ENCODE data around the gene CARD18.
"Not testable (repeated sequence)": the region's sequence is repeated elsewhere in the genome, so short reads cannot be mapped to it uniquely, and the experiment has no call there.

Gene CARD18

DNA sequence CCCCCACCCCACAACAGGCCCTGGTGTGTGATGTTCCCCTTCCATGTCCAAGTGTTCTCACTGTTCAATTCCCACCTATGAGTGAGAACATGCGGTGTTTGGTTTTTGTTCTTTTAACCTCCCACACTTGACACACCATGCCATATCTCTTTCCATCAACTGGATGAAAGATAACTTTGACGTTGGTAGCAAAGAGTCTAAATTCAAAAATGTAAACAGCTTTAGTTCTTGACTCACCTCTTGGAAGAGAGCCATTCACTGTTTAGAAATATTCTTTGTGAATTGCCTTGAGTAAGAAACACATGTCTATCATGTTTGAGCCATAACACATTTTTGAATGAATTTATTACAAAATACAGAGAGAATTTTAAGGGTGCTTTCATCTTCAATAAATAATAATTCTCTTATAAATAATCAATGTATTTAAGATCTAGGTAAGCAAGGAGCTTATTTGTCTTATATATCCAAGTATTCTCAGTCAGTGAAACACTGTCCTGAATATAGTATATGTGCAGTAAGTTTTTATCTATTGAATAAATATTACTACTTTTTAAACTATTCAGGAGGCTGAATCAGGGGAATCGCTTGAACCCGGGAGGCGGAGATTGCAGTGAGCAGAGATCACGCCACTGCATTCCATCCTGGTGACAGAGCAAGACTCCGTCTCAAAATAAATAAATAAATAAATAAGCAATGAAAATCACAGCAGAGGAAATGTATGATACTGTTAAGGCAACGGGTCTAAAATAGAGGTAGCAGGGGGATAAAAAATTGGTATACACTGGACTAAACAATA lies 6.7 kb downstream of the CARD18 start:
- DNase-seq, result no peak

DNA sequence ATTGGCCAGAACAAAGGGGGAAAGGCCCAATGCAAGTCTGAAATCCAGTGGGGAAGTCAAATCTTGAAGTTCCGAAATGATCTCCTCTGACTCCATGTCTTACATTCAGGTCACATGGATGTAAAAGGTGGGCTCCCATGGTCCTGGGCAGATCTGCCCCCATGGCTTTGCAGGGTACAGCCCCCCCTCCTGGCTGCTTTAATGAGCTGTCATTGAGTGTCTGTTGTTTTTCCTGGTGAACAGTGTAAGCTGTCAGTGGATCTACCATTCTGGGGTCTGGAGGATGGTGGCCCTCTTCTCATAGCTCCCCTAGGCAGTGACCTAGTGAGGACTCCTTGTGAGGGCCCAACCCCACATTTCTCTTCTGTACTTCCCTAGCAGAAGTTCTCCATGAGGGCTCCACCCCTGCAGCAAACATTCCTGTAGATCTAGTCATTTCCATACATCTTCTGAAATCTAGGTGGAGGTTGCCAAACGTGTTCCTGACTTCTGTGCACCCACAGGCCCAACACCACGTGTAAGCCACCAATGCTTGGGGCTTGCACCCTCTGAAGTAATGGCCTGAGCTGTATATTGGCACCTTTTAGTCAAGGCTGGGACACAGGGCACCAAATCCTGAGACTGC lies 9.3 kb downstream of the CARD18 start:
- DNase-seq, result no peak

DNA sequence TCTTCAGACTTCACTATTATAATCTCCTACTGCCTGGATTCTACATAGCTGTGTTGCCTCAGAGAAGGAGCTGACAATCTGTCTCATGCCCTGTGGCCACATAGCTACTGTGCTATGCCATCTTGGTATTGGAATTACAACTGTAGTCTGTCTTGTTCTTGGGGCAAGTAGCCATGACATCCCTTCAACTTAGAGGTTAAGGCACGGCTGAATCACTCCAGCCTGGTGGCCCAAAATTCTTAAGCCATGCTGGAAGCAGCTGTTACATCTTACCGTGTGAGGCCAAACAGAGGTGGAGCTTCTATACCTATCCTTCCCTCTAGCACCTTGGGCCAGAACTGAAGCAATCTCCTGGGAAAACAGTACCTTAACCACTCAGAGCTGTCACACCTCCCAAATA lies 14.8 kb downstream of the CARD18 start:
- no peak for DNase-seq

GRCh38 chr11:105111145-105111944 lies 28.2 kb downstream of the CARD18 start:
- no peak for DNase-seq

DNA sequence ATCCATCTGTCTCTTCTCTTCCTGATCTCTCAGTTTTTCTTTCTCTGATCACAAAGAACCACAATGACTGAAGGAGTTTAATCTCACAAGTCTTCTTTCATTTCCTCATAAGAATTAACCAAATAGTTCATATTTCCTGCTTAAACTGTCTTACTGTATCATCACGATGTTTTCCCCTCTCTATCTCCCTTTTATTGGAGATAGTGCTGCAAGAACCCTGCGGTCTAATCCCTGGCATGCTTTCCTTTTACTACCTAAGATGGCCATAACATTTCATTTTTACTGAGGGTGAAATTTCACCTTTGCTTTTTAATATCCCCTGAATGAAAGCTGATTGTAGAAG lies 28.9 kb downstream of the CARD18 start:
- DNase-seq, result no peak

DNA sequence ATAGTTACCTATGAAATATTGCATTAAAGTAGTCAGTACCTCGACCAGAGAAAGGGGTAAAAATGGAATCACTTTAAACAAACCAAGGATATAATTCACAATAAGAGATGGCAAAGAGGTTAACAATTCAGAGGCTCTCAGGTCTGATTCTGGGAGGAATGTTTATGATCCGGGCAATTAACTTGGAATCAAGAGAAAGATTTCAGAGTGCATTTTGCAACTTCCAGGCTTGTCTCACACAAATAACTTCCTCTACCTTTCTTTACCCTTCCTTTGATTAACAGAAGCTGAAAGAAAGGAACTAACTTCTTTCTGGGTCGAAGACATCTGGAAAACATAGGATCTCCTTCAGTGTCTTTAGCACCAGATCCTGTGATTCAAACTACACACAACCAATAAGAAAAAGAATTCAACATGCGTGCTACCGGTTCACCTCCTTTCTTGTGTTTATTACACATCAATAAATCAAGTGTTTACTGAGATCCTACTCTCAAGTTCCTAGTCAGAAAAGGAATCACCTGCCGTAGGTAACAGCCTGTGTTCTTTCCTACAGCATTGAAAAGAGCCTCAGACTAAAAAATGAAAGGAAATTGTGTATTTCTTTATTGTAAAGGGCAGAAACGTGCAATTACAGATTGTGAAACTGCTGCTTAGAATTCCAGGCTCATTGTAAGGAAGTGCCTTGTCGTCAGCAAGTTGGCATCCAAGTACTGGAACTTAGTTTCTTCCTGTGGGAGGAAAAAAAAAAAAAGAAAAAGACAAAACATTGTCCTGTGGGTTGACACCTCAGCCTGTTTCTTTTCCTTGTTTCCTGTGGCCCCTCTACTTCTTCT lies 29.5 kb downstream of the CARD18 start:
- DNase-seq, result no peak

DNA sequence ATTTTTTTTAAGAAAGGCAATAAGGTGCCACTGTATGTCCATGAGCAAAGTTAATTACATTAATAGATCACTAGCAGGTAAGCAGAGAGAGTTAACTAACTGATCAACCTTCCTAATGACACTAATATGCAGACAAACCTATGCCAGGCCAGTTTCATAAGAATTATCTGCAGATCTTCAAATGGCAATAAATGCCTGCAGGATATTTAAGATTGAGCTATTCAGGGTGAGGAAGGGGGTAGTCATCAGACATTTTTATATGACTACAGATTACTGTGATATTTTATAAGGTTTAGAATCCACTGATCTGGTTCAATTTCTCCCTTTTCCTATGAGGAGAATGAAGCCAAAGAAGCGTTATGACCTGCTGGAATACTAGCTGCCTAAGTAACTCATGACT lies 30.2 kb downstream of the CARD18 start:
- DNase-seq, result no peak

GRCh38 chr11:105108247-105108646 lies 31.3 kb downstream of the CARD18 start:
- no peak for DNase-seq

DNA sequence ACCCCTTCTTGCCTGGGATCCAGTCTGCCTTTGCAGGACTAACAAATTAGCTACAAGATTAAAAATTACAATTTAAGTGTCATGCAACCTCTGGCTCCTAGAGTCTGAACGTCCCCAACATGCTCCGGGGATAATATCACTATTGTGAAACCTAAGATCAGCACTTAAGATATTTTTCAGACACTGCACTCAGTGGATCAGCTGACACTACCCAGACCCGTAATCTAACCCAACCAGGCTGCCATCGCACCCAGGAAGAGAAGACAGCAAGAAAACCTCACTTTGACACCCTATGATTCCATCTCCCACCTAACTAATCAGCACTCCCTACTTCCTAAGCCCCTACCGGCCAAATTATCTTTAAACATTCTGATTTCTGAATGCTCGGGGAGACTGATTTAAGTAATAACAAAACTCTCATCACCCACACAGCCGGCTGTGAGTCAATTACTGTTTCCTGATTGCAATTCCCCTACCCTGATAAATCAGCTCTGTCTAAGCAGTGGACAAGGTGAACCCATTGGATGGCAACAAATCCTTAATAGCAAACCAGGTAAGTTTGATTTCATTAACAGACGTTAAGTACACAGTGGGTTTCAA lies 32.2 kb downstream of the CARD18 start:
- DNase-seq, result not testable (repeated sequence)

GRCh38 chr11:105106140-105106539 lies 33.4 kb downstream of the CARD18 start:
- no peak for DNase-seq

DNA sequence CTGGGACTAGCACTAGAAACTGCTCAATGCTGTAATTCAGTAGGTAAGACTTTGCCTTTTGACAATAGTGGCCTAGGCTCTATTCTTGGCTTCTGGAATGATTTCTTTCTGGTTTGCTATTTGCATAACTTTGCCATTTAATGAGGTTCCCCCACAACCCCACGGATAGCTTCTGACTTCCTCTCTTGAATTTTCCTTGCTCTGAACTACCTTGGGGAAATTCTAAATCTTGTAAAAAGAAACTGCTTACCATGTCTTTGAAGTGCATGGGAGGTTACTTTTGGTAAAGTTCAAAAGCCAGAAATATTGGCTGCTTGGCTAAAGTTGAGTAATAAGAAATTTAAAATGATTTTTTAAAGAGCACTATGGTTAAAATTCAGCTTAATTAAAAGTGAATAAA lies 35.3 kb downstream of the CARD18 start:
- no peak for DNase-seq

GRCh38 chr11:105103336-105103735 lies 36.2 kb downstream of the CARD18 start:
- DNase-seq, result no peak

DNA sequence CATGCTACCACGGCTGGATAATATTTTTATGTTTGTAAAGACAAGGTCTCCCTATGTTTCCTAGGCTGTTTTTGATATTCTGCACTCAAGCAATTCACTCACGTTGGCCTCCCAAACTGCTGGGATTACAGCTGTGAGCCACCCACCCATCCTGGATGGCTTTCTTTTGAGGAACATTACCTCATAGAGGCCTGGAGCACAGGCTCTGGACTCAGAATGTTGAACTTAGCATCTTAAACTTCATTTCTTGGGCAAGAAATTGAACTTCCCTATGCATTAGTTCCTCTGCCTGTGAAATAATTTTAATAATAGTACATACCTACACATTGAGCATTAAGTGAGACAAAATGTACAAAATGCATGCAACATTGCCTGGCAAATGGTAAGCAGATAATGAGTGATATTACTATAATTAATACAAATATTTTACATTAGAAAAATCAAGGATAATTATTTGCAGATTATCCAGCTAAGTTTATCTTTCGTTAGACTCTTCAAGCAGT lies 37.4 kb downstream of the CARD18 start:
- DNase-seq, result not testable (repeated sequence)

DNA sequence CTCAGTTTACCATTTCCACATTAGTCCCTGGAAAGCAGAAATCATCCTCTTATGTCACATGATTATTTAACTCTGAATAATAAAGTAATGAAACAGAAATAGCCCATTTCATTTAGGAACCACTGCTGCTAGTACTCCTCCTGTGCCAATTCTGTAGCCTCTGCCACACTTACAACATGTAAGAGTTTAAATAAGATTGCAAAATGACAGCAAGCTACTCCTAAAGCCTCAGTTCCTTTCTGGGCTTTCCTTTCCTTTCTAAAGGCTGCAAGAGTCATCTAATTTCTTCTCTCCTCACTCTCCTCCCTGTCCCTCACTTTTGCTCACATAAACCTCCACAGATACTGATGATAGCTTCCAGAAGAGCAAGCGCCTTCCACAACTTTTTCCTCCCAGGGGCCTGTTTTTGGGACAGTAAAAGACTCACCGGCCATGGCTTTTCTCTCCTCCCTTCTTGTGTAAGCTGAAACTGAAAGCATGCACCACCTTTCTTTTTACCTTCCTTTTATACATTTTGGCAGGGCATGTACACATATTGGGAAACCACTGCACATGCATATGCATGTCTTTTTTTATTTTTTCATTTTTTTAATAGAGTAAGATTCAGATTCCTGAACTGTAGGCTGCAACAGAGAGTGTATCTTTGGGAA lies 38.5 kb downstream of the CARD18 start:
- DNase-seq, result no peak

DNA sequence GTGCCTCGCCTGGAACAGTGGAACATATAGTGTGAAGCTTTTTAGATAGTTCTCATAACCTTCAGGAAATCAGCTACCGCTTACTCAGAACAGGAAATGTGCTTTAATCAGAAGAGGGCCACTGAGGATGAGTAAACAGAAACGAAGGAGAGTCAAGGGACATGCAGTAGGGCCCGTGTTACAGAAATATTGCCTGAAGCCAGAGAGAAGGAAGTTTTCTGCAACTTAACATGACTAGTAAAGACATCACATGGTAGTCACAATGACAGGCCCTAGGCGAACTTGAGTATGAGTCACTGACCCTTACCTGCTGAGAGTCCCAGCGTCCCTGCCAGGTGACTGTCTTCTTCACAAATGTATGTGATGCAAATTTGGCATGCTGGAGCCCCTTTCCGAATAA lies 39.4 kb downstream of the CARD18 start:
- DNase-seq, result no peak

DNA sequence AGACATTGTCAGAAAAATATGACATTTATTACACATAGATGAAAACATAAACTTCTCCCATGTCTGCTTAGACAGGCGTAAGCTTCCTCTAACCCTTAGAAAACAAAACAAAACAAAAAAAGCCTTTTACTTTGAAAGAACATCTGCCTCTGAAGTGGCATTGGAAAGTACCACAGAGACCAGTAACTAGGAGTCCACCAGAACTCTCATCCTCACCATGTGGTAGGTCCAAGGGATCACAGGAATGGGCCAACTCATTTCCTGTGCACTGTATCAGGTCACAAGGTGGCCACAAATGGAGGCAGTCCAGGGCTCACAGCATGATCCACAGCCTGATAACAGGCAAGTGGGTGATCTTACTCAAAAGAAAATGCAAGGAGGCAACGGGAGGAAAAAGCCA lies 40.0 kb downstream of the CARD18 start:
- DNase-seq, result not testable (repeated sequence)

DNA sequence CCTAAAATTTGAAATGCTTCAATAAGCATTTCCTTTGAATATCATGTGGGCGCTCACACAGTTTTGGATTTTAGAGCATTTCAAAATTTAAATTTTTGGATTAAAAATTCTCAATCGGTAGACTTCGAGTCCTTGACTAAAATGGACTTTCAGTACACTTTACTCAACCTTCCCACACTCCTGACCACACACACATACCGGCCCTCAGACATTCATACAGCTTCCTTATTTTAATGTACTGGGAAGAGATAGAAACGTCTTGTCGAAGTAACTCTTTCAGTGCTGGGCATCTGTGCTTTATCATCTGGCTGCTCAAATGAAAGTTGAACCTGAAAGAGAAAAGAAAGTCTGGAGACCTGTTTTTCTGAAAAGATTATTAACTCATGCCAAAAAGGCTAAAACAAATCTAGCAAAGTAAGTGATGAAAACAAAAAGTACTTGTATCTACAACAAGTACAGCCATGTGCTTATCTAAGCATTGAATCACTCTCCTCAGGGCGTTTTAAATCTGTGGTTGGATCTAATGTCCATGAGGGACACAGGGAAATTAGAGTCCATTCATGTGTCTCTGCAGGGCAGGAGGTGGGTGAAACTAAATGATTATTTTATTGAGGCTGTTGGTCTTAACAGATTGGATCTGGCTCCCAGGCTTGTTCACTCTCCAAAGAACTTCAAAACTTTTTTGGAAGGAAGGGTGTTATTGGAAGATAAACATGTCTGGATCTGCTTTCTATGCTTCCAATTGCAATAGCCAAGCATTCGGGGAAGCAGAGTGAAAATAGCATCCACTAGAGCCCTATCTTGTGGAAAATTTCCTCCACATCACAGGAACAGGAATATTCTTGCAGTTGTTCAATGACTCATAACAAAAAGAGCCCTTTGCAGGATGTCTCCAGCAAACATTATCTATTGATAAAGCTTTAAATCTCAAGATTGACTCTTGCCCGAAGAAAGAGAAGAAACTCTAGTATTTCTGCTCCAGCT lies 47.0 kb downstream of the CARD18 start:
- no peak for DNase-seq
